Kidney (tissue), 14 donors: Measurements from ENCODE around the gene VTA1. TPM values are rescaled to one million over a fixed set of nuclear protein-coding genes. Genes with fewer than 3 reads are reported as not detected.
"Not testable (repeated sequence)": the region's sequence is repeated elsewhere in the genome, so short reads cannot be mapped to it uniquely, and the experiment has no call there.

Source experiments
- DNase-seq, 5 donors: peaks; one replicate each; pipeline ENCODE4 v3.0.0-alpha.2; 2013 to 2020
- FAIRE-seq: peaks from 2 replicates; lab custom pipeline; 2012; peaks lifted over from hg19 to GRCh38; lab: Jason Lieb, UNC
- H3K27ac ChIP-seq, 2 donors: one replicate each; pipeline ENCODE4 v1.7.0; 2013; ENCODE audit warnings: low read depth in 2 of 2, low read length in 2 of 2, inconsistent platforms in 1 of 2
- H3K27me3 ChIP-seq: one replicate; pipeline ENCODE4 v1.7.1; 2013; ENCODE audit warnings: low read length, inconsistent platforms; ENCODE audit not compliant: control insufficient read depth, insufficient read depth
- H3K36me3 ChIP-seq, 3 donors: one replicate each; pipeline versions ENCODE4 v1.7.0 to v1.7.1; 2013; ENCODE audit warnings: low read length in 3 of 3, control low read depth in 1 of 3, inconsistent platforms in 1 of 3; ENCODE audit not compliant: insufficient read depth in 3 of 3, control insufficient read depth in 2 of 3
- H3K4me1 ChIP-seq, 3 donors: one replicate each; pipeline versions ENCODE4 v1.7.0 to v1.7.1; 2013; ENCODE audit warnings: low read length in 3 of 3, inconsistent platforms in 1 of 3, low read depth in 1 of 3; ENCODE audit not compliant: control insufficient read depth in 2 of 3, insufficient read depth in 2 of 3
- H3K4me3 ChIP-seq, 3 donors: one replicate each; pipeline versions ENCODE4 v1.7.0 to v1.8.1; 2013; ENCODE audit warnings: low read length in 3 of 3, control low read depth in 1 of 3, inconsistent platforms in 1 of 3
- H3K9ac ChIP-seq, 3 donors: one replicate each; pipeline versions ENCODE4 v1.7.0 to v1.7.1; 2013; ENCODE audit warnings: low read length in 3 of 3, control low read depth in 1 of 3, inconsistent platforms in 1 of 3
- H3K9me3 ChIP-seq, 3 donors: one replicate each; pipeline versions ENCODE4 v1.7.0 to v1.7.1; 2013; ENCODE audit warnings: low read length in 3 of 3, control low read depth in 1 of 3, inconsistent platforms in 1 of 3; ENCODE audit not compliant: control insufficient read depth in 2 of 3, insufficient read depth in 1 of 3
- CTCF ChIP-seq: IDR thresholded peaks from 3 replicates; pipeline ENCODE4 v1.5.1; 2012; ENCODE audit warnings: mild to moderate bottlenecking, moderate library complexity, borderline replicate concordance; ENCODE audit not compliant: insufficient read depth; ENCODE audit errors: extremely low read depth
- intact Hi-C: fragments of 100-400 bp; cut with DNase I; formaldehyde crosslinking; loops from one replicate; pipeline ENCODE4 v1.11.1; 2022
- polyA plus RNA-seq: library from polyadenylated mRNA; stranded (reverse); fragments of 350-450 nt; fragmentation: Illumina TruSeq; extraction: RNeasy Lipid Tissue Mini Kit (QIAGEN cat#74804); gene quantifications from one replicate; pipeline ENCODE4 v1.2.3, GENCODE V29; 2014; ENCODE audit warnings: low read depth, low replicate concordance; ENCODE audit not compliant: insufficient read depth
- total RNA-seq: library from RNA; stranded (reverse); fragmentation: NEBNext Ultra II Directional; extraction: Animal tissue kit (Norgen Biotek cat#: 25700); gene quantifications from one replicate; pipeline ENCODE4 v1.2.1, GENCODE V29; 2021
- donor health status: control.
- donor health status: control.
- donor health status: control.
- donor health status: control.
- donor health status: control.
- donor health status: DM: yes; HTN: yes; CAD: no.
- donor health status: Normal renal cell carcinoma (clear cell type).

VTA1 gene
- total and polyA plus RNA-seq, 2 donors from 2014 or later = 32.9 to 37.2 TPM

- intact Hi-C loops = no loop called here
- no peak overlapping the region for H3K27ac ChIP-seq
Measured at GRCh38 chr6:142121342-142121741, 25.7 kb upstream of the VTA1 start.

GRCh38 chr6:142130814-142131213 is 16.2 kb upstream of the VTA1 start:
- H3K4me3 ChIP-seq = no peak overlapping the region
- TF ChIP-seq CTCF = no peak
- H3K9me3 ChIP-seq = peaks cover 0 to 9% (median 0%) of the 10 kb centered on the region in 3 donors
- H3K27me3 ChIP-seq = no peaks in the 10 kb centered on the region
- intact Hi-C loops = no loop called here
- no peaks in the 10 kb centered on the region for H3K4me1 ChIP-seq
- no peak overlapping the region for H3K27ac ChIP-seq
- FAIRE-seq (no peak), DNase-seq (no peak)
- no peaks in the 10 kb centered on the region for H3K36me3 ChIP-seq
- H3K9ac ChIP-seq = no peak overlapping the region

More at GRCh38 chr6:142121342-142121741, 25.7 kb upstream of the VTA1 start:
- no peak for FAIRE-seq
- H3K9ac ChIP-seq = no peak overlapping the region
- H3K36me3 ChIP-seq = no peaks in the 10 kb centered on the region
- H3K9me3 ChIP-seq = no peaks in the 10 kb centered on the region
- no peak overlapping the region for H3K4me3 ChIP-seq
- no peaks in the 10 kb centered on the region for H3K27me3 ChIP-seq
- no peaks in the 10 kb centered on the region for H3K4me1 ChIP-seq
- no peak for TF ChIP-seq CTCF
- no peak for DNase-seq

- DNase-seq (no peak), FAIRE-seq (no peak)
- no peak within 1 kb of the TSS for H3K4me3 ChIP-seq
- H3K9me3 ChIP-seq = peaks cover 0 to 9% (median 0%) of the 10 kb centered on the region in 3 donors
- H3K27me3 ChIP-seq = no peaks in the 10 kb centered on the region
- intact Hi-C loops = no loop called here
- no peaks in the 10 kb centered on the region for H3K36me3 ChIP-seq
- no peak within 1 kb of the TSS for H3K27ac ChIP-seq
- H3K9ac ChIP-seq = no peak within 1 kb of the TSS
- TF ChIP-seq CTCF = no peak
- no peaks in the 10 kb centered on the region for H3K4me1 ChIP-seq
Measured at GRCh38 chr6:142132625-142133024, 14.4 kb upstream of the VTA1 start, which contains the start of gene GJE1. Gene GJE1, plus strand, starts transcription at chr6:142132925. Its CDS starts 234 bp downstream, at chr6:142133159.

- DNase-seq (no peak), FAIRE-seq (no peak)
- no peak for TF ChIP-seq CTCF
- no peak overlapping the region for H3K4me3 ChIP-seq
- H3K4me1 ChIP-seq = no peaks in the 10 kb centered on the region
- H3K9ac ChIP-seq = no peak overlapping the region
- no peaks in the 10 kb centered on the region for H3K27me3 ChIP-seq
- no peaks in the 10 kb centered on the region for H3K9me3 ChIP-seq
- no peak overlapping the region for H3K27ac ChIP-seq
- intact Hi-C loops = no loop called here
- H3K36me3 ChIP-seq = no peaks in the 10 kb centered on the region
Measured at GRCh38 chr6:142138876-142139275, 8.2 kb upstream of the VTA1 start.

GRCh38 chr6:142141531-142141930 is 5.5 kb upstream of the VTA1 start:
- DNase-seq, H3K36me3 ChIP-seq, H3K9me3 ChIP-seq, H3K27ac ChIP-seq, FAIRE-seq, intact Hi-C loops, H3K9ac ChIP-seq, H3K4me1 ChIP-seq, H3K4me3 ChIP-seq, H3K27me3 ChIP-seq: not testable (repeated sequence)
